HCT116 (cell line): ENCODE results near the gene TBXAS1.

Source experiments
- CEBPB ChIP-seq: IDR thresholded peaks from 2 replicates; pipeline ENCODE4 v1.6.1; 2012; ENCODE audit warnings: low read depth
- CTCF ChIP-seq, 3 experiments: fragments of 200-600 bp in 1 of 3; sonication (generic) in 1 of 3; IDR thresholded peaks in 2 of 3; conservative IDR thresholded peaks in 1 of 3; 2 replicates each; pipeline ENCODE4 v1.5.1; 2012 to 2017; ENCODE audit warnings: low read depth in 2 of 3, low read length in 2 of 3, antibody characterized with exemption in 1 of 3, borderline replicate concordance in 1 of 3, control low read depth in 1 of 3, mild to moderate bottlenecking in 1 of 3, mixed read lengths in 1 of 3, mixed run types in 1 of 3, moderate library complexity in 1 of 3; ENCODE audit not compliant: insufficient read depth in 1 of 3
- EGR1 ChIP-seq: IDR thresholded peaks from 2 replicates; pipeline ENCODE4 v1.6.1; 2012; ENCODE audit warnings: low read depth
- ELF1 ChIP-seq: IDR thresholded peaks from 2 replicates; pipeline ENCODE4 v1.6.1; 2012; ENCODE audit warnings: low read depth, borderline replicate concordance
- FOSL1 ChIP-seq: IDR thresholded peaks from 2 replicates; pipeline ENCODE4 v1.6.1; 2012; ENCODE audit warnings: low read depth
- MAX ChIP-seq: IDR thresholded peaks from 2 replicates; pipeline ENCODE4 v1.6.1; 2012
- POLR2A ChIP-seq: IDR thresholded peaks from 2 replicates; pipeline ENCODE4 v1.7.0; 2011; ENCODE audit warnings: borderline replicate concordance; ENCODE audit not compliant: insufficient read depth, insufficient read length; ENCODE audit errors: extremely low read depth
- RAD21 ChIP-seq: IDR thresholded peaks from 2 replicates; pipeline ENCODE4 v1.6.1; 2012; ENCODE audit warnings: low read depth, mild to moderate bottlenecking
- SIN3A ChIP-seq: IDR thresholded peaks from 2 replicates; pipeline ENCODE4 v1.6.1; 2012; ENCODE audit warnings: low read depth
- SP1 ChIP-seq: IDR thresholded peaks from 2 replicates; pipeline ENCODE4 v1.6.1; 2012; ENCODE audit warnings: low read depth
- SRF ChIP-seq: IDR thresholded peaks from 2 replicates; pipeline ENCODE4 v1.6.1; 2012; ENCODE audit warnings: low read depth
- TCF7L2 ChIP-seq: IDR thresholded peaks from 2 replicates; pipeline ENCODE4 v1.7.0; 2011; ENCODE audit warnings: borderline replicate concordance, inconsistent platforms; ENCODE audit not compliant: insufficient read depth, insufficient read length; ENCODE audit errors: extremely low read depth
- YY1 ChIP-seq: IDR thresholded peaks from 2 replicates; pipeline ENCODE4 v1.6.1; 2011; ENCODE audit warnings: low read length, low read depth, moderate library complexity, mild to moderate bottlenecking; ENCODE audit not compliant: insufficient replicate concordance; ENCODE audit errors: extremely low read depth
- TF ChIP-seq, protein P1 (sequence below): IDR thresholded peaks from 2 replicates; pipeline ENCODE4 v1.6.1; 2012

GRCh38 chr7:140050100-140050499 is 221.0 kb downstream of the TBXAS1 start:
- TF ChIP-seq YY1 (no peak), CEBPB (no peak), POLR2A (no peak), ELF1 (no peak), SP1 (no peak), CTCF (IDR thresholded peaks at IDR 0.05 in 2 of 3, conservative IDR thresholded peaks at IDR 0.05 in 1 of 3; ENCODE audit: borderline replicate concordance in 1 of 3, insufficient read depth in 1 of 3, low read depth in 2 of 3, low read length in 2 of 3) (no peak), RAD21 (no peak), MAX (no peak), EGR1 (no peak), SRF (no peak), SIN3A (no peak), TCF7L2 (no peak), FOSL1 (no peak)
- TF ChIP-seq, protein P1, sequence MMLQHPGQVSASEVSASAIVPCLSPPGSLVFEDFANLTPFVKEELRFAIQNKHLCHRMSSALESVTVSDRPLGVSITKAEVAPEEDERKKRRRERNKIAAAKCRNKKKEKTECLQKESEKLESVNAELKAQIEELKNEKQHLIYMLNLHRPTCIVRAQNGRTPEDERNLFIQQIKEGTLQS = no peak
